HEK293 (cell line): Measurements from ENCODE around the gene ZMYM2.
A peak's percentile ranks its signal among the peaks of the same experiment; 100 is the strongest.

Experiments used
- BCL11A ChIP-seq: fragments of 450-650 bp; formaldehyde crosslinking; IDR thresholded peaks from 2 replicates; pipeline ENCODE4 v1.5.1; 2016; ENCODE audit warnings: low read depth, missing biosample characterization, missing genetic modification characterization
- BCL11B ChIP-seq: fragments of 450-650 bp; formaldehyde crosslinking; IDR thresholded peaks from 2 replicates; pipeline ENCODE4 v1.5.1; 2016; ENCODE audit warnings: low read depth, missing biosample characterization, missing genetic modification characterization
- KLF1 ChIP-seq: fragments of 450-650 bp; formaldehyde crosslinking; IDR thresholded peaks from 2 replicates; pipeline ENCODE4 v1.5.1; 2016; ENCODE audit warnings: missing biosample characterization, missing genetic modification characterization
- MEIS1 ChIP-seq: sonication (generic); formaldehyde crosslinking; IDR thresholded peaks from 2 replicates; pipeline ENCODE4 v1.8.1; 2022; ENCODE audit warnings: missing genetic modification reagents, mild to moderate bottlenecking, borderline replicate concordance
- SP2 ChIP-seq: fragments of 450-650 bp; formaldehyde crosslinking; IDR thresholded peaks from 2 replicates; pipeline ENCODE4 v1.5.1; 2016; ENCODE audit warnings: missing biosample characterization, missing genetic modification characterization
- YY1 ChIP-seq: fragments of 450-650 bp; formaldehyde crosslinking; IDR thresholded peaks from 2 replicates; pipeline ENCODE4 v1.5.1; 2018; ENCODE audit warnings: missing biosample characterization, missing genetic modification characterization
- YY2 ChIP-seq: fragments of 450-650 bp; formaldehyde crosslinking; IDR thresholded peaks from 2 replicates; pipeline ENCODE4 v1.5.1; 2016; ENCODE audit warnings: missing biosample characterization, missing genetic modification characterization
- ZBTB8A ChIP-seq: fragments of 450-650 bp; formaldehyde crosslinking; IDR thresholded peaks from 2 replicates; pipeline ENCODE4 v1.5.1; 2016; ENCODE audit warnings: missing biosample characterization, missing genetic modification characterization
- ZEB2 ChIP-seq: fragments of 450-650 bp; formaldehyde crosslinking; IDR thresholded peaks from 2 replicates; pipeline ENCODE4 v1.5.1; 2016; ENCODE audit warnings: missing biosample characterization, missing genetic modification characterization
- ZFP37 ChIP-seq: fragments of 450-650 bp; formaldehyde crosslinking; IDR thresholded peaks from 2 replicates; pipeline ENCODE4 v1.5.1; 2016; ENCODE audit warnings: missing biosample characterization, missing genetic modification characterization
- ZNF121 ChIP-seq: fragments of 450-650 bp; formaldehyde crosslinking; IDR thresholded peaks from 2 replicates; pipeline ENCODE4 v1.5.1; 2016; ENCODE audit warnings: missing biosample characterization, missing genetic modification characterization
- ZNF394 ChIP-seq: fragments of 450-650 bp; formaldehyde crosslinking; IDR thresholded peaks from 2 replicates; pipeline ENCODE4 v1.5.1; 2016; ENCODE audit warnings: missing biosample characterization, missing genetic modification characterization, mild to moderate bottlenecking, moderate library complexity, borderline replicate concordance
- ZNF416 ChIP-seq: fragments of 450-650 bp; formaldehyde crosslinking; IDR thresholded peaks from 2 replicates; pipeline ENCODE4 v1.5.1; 2016; ENCODE audit warnings: missing biosample characterization, missing genetic modification characterization
- ZNF501 ChIP-seq: fragments of 450-650 bp; formaldehyde crosslinking; IDR thresholded peaks from 2 replicates; pipeline ENCODE4 v1.5.1; 2016; ENCODE audit warnings: missing biosample characterization, missing genetic modification characterization
- ZNF549 ChIP-seq: fragments of 450-650 bp; IDR thresholded peaks from 2 replicates; pipeline ENCODE4 v1.5.1; 2018; ENCODE audit warnings: missing biosample characterization, missing genetic modification characterization, mild to moderate bottlenecking, inconsistent platforms, moderate library complexity
- ZNF600 ChIP-seq: fragments of 450-650 bp; formaldehyde crosslinking; IDR thresholded peaks from 2 replicates; pipeline ENCODE4 v1.5.1; 2016; ENCODE audit warnings: missing biosample characterization, missing genetic modification characterization
- ZNF843 ChIP-seq: fragments of 450-650 bp; formaldehyde crosslinking; IDR thresholded peaks from 2 replicates; pipeline ENCODE4 v1.5.1; 2016; ENCODE audit warnings: missing biosample characterization, missing genetic modification characterization
- ZSCAN30 ChIP-seq: fragments of 450-650 bp; IDR thresholded peaks from 2 replicates; pipeline ENCODE4 v1.5.1; 2018; ENCODE audit warnings: missing biosample characterization, mild to moderate bottlenecking, missing genetic modification characterization, moderate library complexity
- ZXDB ChIP-seq: fragments of 450-650 bp; formaldehyde crosslinking; IDR thresholded peaks from 2 replicates; pipeline ENCODE4 v1.5.1; 2016; ENCODE audit warnings: missing biosample characterization, missing genetic modification characterization
- TF ChIP-seq, protein P1 (sequence below): fragments of 450-650 bp; formaldehyde crosslinking; IDR thresholded peaks from 2 replicates; pipeline ENCODE4 v1.5.1; 2016; ENCODE audit warnings: missing biosample characterization, missing genetic modification characterization
- TF ChIP-seq, protein P2 (sequence below): fragments of 450-650 bp; formaldehyde crosslinking; optimal IDR thresholded peaks from 2 replicates; pipeline ENCODE3; 2016; ENCODE audit warnings: missing biosample characterization, mild to moderate bottlenecking, missing genetic modification characterization
- TF ChIP-seq, protein P3 (sequence below): fragments of 450-650 bp; formaldehyde crosslinking; IDR thresholded peaks from 2 replicates; pipeline ENCODE4 v1.5.1; 2017; ENCODE audit warnings: missing biosample characterization, missing genetic modification characterization
- TF ChIP-seq, protein P4 (sequence below): fragments of 450-650 bp; formaldehyde crosslinking; IDR thresholded peaks from 2 replicates; pipeline ENCODE4 v1.5.1; 2016; ENCODE audit warnings: missing biosample characterization, missing genetic modification characterization
- TF ChIP-seq, protein P5 (sequence below): fragments of 450-650 bp; formaldehyde crosslinking; IDR thresholded peaks from 2 replicates; pipeline ENCODE4 v1.5.1; 2016; ENCODE audit warnings: missing biosample characterization, missing genetic modification characterization
- TF ChIP-seq, protein P6 (sequence below): fragments of 450-650 bp; formaldehyde crosslinking; IDR thresholded peaks from 2 replicates; pipeline ENCODE4 v1.5.1; 2016; ENCODE audit warnings: missing biosample characterization, missing genetic modification characterization
- TF ChIP-seq, protein P7 (sequence below): fragments of 450-650 bp; formaldehyde crosslinking; IDR thresholded peaks from 2 replicates; pipeline ENCODE4 v1.5.1; 2017; ENCODE audit warnings: missing biosample characterization, missing genetic modification characterization

ZMYM2 gene

DNA sequence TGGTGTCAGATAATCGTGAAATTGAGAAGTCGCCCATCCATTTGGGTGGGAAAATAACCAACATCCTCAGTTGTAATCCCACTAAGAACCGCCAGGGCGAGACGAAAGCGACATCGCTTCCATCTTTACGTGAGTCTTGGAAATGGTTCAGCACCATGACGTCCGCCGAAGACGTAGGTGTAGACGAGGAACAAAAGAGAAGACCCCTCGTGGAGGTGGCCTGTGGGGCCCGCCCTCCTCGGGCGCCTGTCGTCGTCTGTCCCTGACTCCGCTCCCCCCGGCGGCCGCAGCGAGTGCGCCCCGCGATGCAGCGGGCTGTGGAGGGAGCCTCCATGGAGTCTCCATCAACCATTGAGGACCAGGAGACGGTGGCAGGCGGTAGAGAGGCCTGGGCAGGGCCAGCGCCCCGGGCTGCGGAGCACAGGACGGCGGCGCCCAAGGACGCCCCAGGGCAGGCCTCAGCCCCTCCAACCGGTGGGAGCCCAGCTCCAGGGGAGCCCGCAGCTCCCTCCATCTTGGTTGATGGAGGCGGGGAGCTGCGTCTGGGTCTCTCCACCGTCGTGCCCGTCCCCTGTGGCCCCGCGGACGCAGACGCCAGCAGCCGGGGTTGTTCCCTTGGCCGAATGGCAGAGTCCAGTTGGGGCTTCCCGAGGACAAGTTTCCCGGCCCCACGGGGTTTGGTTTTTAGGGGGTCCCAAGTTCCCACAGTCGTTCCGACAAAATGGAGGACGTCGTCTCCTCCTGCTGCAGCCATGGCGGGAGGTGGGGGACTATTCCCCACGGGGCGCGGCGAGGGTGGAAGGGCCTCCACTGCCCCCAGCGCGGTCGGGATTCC, 990 bp upstream of the ZMYM2 start (continued):
- TF ChIP-seq YY1 (tag by site-specific recombination) (peak; percentile 69), BCL11A (tag by site-specific recombination) (0 out of 2 replicates have a peak, but pooled peaks have one; percentile 20), ZNF843 (tag by site-specific recombination) (no peak), KLF1 (tag by site-specific recombination) (no peak), ZNF600 (peak; percentile 65; the same call in 1 of the 2 replicates), ZXDB (tag by site-specific recombination) (peak; percentile 28; the same call in 1 of the 2 replicates), ZNF394 (tag by site-specific recombination) (peak; percentile 21; the same call in 1 of the 2 replicates), YY2 (peak; percentile 69), MEIS1 (no peak), ZEB2 (tag by site-specific recombination) (peak; percentile 74), ZBTB8A (tag by site-specific recombination) (peak; percentile 91), ZSCAN30 (peak; percentile 54; the same call in 1 of the 2 replicates), BCL11B (tag by site-specific recombination) (peak; percentile 77; the same call in 1 of the 2 replicates), SP2 (tag by site-specific recombination) (peak; percentile 53), ZNF549 (tag by site-specific recombination) (no peak), ZNF501 (no peak), ZFP37 (0 out of 2 replicates have a peak, but pooled peaks have one; percentile 21), ZNF416 (tag by site-specific recombination) (no peak), ZNF121 (tag by site-specific recombination) (no peak)
- TF ChIP-seq, protein P1, sequence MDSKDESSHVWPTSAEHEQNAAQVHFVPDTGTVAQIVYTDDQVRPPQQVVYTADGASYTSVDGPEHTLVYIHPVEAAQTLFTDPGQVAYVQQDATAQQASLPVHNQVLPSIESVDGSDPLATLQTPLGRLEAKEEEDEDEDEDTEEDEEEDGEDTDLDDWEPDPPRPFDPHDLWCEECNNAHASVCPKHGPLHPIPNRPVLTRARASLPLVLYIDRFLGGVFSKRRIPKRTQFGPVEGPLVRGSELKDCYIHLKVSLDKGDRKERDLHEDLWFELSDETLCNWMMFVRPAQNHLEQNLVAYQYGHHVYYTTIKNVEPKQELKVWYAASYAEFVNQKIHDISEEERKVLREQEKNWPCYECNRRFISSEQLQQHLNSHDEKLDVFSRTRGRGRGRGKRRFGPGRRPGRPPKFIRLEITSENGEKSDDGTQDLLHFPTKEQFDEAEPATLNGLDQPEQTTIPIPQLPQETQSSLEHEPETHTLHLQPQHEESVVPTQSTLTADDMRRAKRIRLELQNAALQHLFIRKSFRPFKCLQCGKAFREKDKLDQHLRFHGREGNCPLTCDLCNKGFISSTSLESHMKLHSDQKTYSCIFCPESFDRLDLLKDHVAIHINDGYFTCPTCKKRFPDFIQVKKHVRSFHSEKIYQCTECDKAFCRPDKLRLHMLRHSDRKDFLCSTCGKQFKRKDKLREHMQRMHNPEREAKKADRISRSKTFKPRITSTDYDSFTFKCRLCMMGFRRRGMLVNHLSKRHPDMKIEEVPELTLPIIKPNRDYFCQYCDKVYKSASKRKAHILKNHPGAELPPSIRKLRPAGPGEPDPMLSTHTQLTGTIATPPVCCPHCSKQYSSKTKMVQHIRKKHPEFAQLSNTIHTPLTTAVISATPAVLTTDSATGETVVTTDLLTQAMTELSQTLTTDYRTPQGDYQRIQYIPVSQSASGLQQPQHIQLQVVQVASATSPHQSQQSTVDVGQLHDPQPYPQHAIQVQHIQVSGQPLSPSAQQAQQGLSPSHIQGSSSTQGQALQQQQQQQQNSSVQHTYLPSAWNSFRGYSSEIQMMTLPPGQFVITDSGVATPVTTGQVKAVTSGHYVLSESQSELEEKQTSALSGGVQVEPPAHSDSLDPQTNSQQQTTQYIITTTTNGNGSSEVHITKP (tag by site-specific recombination) = peak; percentile 73
- TF ChIP-seq, protein P2, sequence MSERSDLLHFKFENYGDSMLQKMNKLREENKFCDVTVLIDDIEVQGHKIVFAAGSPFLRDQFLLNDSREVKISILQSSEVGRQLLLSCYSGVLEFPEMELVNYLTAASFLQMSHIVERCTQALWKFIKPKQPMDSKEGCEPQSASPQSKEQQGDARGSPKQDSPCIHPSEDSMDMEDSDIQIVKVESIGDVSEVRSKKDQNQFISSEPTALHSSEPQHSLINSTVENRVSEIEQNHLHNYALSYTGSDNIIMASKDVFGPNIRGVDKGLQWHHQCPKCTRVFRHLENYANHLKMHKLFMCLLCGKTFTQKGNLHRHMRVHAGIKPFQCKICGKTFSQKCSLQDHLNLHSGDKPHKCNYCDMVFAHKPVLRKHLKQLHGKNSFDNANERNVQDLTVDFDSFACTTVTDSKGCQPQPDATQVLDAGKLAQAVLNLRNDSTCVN (tag by site-specific recombination) = peak; percentile 55
- TF ChIP-seq, protein P3, sequence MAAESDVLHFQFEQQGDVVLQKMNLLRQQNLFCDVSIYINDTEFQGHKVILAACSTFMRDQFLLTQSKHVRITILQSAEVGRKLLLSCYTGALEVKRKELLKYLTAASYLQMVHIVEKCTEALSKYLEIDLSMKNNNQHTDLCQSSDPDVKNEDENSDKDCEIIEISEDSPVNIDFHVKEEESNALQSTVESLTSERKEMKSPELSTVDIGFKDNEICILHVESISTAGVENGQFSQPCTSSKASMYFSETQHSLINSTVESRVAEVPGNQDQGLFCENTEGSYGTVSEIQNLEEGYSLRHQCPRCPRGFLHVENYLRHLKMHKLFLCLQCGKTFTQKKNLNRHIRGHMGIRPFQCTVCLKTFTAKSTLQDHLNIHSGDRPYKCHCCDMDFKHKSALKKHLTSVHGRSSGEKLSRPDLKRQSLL = peak; percentile 93
- TF ChIP-seq, protein P4, sequence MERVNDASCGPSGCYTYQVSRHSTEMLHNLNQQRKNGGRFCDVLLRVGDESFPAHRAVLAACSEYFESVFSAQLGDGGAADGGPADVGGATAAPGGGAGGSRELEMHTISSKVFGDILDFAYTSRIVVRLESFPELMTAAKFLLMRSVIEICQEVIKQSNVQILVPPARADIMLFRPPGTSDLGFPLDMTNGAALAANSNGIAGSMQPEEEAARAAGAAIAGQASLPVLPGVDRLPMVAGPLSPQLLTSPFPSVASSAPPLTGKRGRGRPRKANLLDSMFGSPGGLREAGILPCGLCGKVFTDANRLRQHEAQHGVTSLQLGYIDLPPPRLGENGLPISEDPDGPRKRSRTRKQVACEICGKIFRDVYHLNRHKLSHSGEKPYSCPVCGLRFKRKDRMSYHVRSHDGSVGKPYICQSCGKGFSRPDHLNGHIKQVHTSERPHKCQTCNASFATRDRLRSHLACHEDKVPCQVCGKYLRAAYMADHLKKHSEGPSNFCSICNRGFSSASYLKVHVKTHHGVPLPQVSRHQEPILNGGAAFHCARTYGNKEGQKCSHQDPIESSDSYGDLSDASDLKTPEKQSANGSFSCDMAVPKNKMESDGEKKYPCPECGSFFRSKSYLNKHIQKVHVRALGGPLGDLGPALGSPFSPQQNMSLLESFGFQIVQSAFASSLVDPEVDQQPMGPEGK (tag by site-specific recombination) = peak; percentile 79
- TF ChIP-seq, protein P5, sequence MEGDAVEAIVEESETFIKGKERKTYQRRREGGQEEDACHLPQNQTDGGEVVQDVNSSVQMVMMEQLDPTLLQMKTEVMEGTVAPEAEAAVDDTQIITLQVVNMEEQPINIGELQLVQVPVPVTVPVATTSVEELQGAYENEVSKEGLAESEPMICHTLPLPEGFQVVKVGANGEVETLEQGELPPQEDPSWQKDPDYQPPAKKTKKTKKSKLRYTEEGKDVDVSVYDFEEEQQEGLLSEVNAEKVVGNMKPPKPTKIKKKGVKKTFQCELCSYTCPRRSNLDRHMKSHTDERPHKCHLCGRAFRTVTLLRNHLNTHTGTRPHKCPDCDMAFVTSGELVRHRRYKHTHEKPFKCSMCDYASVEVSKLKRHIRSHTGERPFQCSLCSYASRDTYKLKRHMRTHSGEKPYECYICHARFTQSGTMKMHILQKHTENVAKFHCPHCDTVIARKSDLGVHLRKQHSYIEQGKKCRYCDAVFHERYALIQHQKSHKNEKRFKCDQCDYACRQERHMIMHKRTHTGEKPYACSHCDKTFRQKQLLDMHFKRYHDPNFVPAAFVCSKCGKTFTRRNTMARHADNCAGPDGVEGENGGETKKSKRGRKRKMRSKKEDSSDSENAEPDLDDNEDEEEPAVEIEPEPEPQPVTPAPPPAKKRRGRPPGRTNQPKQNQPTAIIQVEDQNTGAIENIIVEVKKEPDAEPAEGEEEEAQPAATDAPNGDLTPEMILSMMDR (tag by site-specific recombination) = peak; percentile 52; the same call in 1 of the 2 replicates
- TF ChIP-seq, protein P6, sequence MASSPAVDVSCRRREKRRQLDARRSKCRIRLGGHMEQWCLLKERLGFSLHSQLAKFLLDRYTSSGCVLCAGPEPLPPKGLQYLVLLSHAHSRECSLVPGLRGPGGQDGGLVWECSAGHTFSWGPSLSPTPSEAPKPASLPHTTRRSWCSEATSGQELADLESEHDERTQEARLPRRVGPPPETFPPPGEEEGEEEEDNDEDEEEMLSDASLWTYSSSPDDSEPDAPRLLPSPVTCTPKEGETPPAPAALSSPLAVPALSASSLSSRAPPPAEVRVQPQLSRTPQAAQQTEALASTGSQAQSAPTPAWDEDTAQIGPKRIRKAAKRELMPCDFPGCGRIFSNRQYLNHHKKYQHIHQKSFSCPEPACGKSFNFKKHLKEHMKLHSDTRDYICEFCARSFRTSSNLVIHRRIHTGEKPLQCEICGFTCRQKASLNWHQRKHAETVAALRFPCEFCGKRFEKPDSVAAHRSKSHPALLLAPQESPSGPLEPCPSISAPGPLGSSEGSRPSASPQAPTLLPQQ (tag by site-specific recombination) = peak; percentile 98
- TF ChIP-seq, protein P7, sequence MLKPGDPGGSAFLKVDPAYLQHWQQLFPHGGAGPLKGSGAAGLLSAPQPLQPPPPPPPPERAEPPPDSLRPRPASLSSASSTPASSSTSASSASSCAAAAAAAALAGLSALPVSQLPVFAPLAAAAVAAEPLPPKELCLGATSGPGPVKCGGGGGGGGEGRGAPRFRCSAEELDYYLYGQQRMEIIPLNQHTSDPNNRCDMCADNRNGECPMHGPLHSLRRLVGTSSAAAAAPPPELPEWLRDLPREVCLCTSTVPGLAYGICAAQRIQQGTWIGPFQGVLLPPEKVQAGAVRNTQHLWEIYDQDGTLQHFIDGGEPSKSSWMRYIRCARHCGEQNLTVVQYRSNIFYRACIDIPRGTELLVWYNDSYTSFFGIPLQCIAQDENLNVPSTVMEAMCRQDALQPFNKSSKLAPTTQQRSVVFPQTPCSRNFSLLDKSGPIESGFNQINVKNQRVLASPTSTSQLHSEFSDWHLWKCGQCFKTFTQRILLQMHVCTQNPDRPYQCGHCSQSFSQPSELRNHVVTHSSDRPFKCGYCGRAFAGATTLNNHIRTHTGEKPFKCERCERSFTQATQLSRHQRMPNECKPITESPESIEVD (tag by site-specific recombination) = no peak
